Muscle of leg (tissue), 16 donors: ENCODE measurements around the gene CKS2. TPM values are rescaled to one million over a fixed set of nuclear protein-coding genes. Genes with fewer than 3 reads are reported as not detected.
A peak's percentile ranks its signal among the peaks of the same experiment; 100 is the strongest.
"Not testable (repeated sequence)": the region's sequence is repeated elsewhere in the genome, so short reads cannot be mapped to it uniquely, and the experiment has no call there.

ENCODE experiments used
- DNase-seq: peaks from one replicate; pipeline ENCODE4 v3.0.0; 2013
- H3K27ac ChIP-seq: one replicate; pipeline ENCODE4 v1.5.1; 2013; ENCODE audit warnings: mild to moderate bottlenecking, low read length, control low read depth
- H3K27me3 ChIP-seq: one replicate; pipeline ENCODE4 v1.6.1; 2013; ENCODE audit warnings: low read length; ENCODE audit not compliant: control insufficient read depth, insufficient read depth
- H3K36me3 ChIP-seq: one replicate; pipeline ENCODE4 v1.6.1; 2013; ENCODE audit warnings: low read length; ENCODE audit not compliant: control insufficient read depth, insufficient read depth
- H3K4me1 ChIP-seq: one replicate; pipeline ENCODE4 v1.6.1; 2013; ENCODE audit warnings: low read length; ENCODE audit not compliant: control insufficient read depth, insufficient read depth
- H3K4me3 ChIP-seq: one replicate; pipeline ENCODE4 v1.5.1; 2013; ENCODE audit warnings: low read length, control low read depth
- H3K9me3 ChIP-seq: replicated peaks from 2 replicates; pipeline ENCODE4 v1.6.1; 2013; ENCODE audit warnings: low read depth, low read length; ENCODE audit not compliant: control insufficient read depth
- WGBS: methylation state at CpG from one replicate; pipeline ENCODE4 v1.1.5; 2013; ENCODE audit warnings: missing lambda C conversion rate; ENCODE audit not compliant: insufficient coverage; 5-methylcytosine and 5-hydroxymethylcytosine counted together
- long read RNA-seq, 11 donors: transcript quantifications; one replicate each; lab custom pipeline, GENCODE V29; 2026
- polyA plus RNA-seq, 8 donors: library from polyadenylated mRNA; unstranded; fragments of 120-200 nt; gene quantifications; one replicate each; pipeline versions ENCODE4 v1.2.1 to v1.2.3, GENCODE V29; 2013; ENCODE audit warnings: inconsistent platforms in 1 of 8, low replicate concordance in 1 of 8; ENCODE audit not compliant: insufficient read length in 8 of 8, insufficient read depth in 1 of 8
- total RNA-seq: library from RNA; stranded (reverse); fragments of 120-200 nt; gene quantifications from one replicate; pipeline ENCODE4 v1.2.4, GENCODE V29; 2013

Gene CKS2
- total RNA-seq (35.9 TPM), polyA plus RNA-seq (10 to 100 TPM; 35.1 to 57.3 (median 45.9) TPM)
- long read RNA-seq, donor 1, transcript CKS2-201 (3 exons, 613 nt) = major isoform, 13 of 13 reads
- long read RNA-seq, donor 1, partial matches to known transcripts = 0 of 13 reads
- long read RNA-seq, donor 1, other reads (novel, unspliced or antisense) = 0 of 13 reads
- long read RNA-seq, donor 2, partial matches to known transcripts = 0 of 3 reads
- long read RNA-seq, donor 2, other reads (novel, unspliced or antisense) = 0 of 3 reads
- long read RNA-seq, donor 3, transcript CKS2-201 (3 exons, 613 nt) = major isoform, 16 of 16 reads
- long read RNA-seq, donor 3, partial matches to known transcripts = 0 of 16 reads
- long read RNA-seq, donor 3, other reads (novel, unspliced or antisense) = 0 of 16 reads
- long read RNA-seq, donor 4, transcript CKS2-201 (3 exons, 613 nt) = major isoform, 23 of 23 reads
- long read RNA-seq, donor 4, partial matches to known transcripts = 0 of 23 reads
- long read RNA-seq, donor 4, other reads (novel, unspliced or antisense) = 0 of 23 reads
- long read RNA-seq, donor 5, transcript CKS2-201 (3 exons, 613 nt) = major isoform, 71 of 71 reads
- long read RNA-seq, donor 5, partial matches to known transcripts = 0 of 71 reads
- long read RNA-seq, donor 5, other reads (novel, unspliced or antisense) = 0 of 71 reads
- long read RNA-seq, donor 6, transcript CKS2-201 (3 exons, 613 nt) = major isoform, 54 of 54 reads
- long read RNA-seq, donor 6, partial matches to known transcripts = 0 of 54 reads
- long read RNA-seq, donor 6, other reads (novel, unspliced or antisense) = 0 of 54 reads
- long read RNA-seq, donor 7, transcript CKS2-201 (3 exons, 613 nt) = major isoform, 40 of 46 reads
- long read RNA-seq, donor 7, partial matches to known transcripts = 6 of 46 reads
- long read RNA-seq, donor 7, other reads (novel, unspliced or antisense) = 0 of 46 reads
- long read RNA-seq, donor 8, transcript CKS2-201 (3 exons, 613 nt) = major isoform, 25 of 25 reads
- long read RNA-seq, donor 8, partial matches to known transcripts = 0 of 25 reads
- long read RNA-seq, donor 8, other reads (novel, unspliced or antisense) = 0 of 25 reads
- long read RNA-seq, donor 9, transcript CKS2-201 (3 exons, 613 nt) = major isoform, 22 of 22 reads
- long read RNA-seq, donor 9, partial matches to known transcripts = 0 of 22 reads
- long read RNA-seq, donor 9, other reads (novel, unspliced or antisense) = 0 of 22 reads
- long read RNA-seq, donor 10, transcript CKS2-201 (3 exons, 613 nt) = major isoform, 46 of 51 reads
- long read RNA-seq, donor 10, partial matches to known transcripts = 5 of 51 reads
- long read RNA-seq, donor 10, other reads (novel, unspliced or antisense) = 0 of 51 reads
- long read RNA-seq, donor 11, transcript CKS2-201 (3 exons, 613 nt) = major isoform, 23 of 23 reads
- long read RNA-seq, donor 11, partial matches to known transcripts = 0 of 23 reads
- long read RNA-seq, donor 11, other reads (novel, unspliced or antisense) = 0 of 23 reads

- peaks cover 11% of the 10 kb centered on the region for H3K4me1 ChIP-seq
- no peaks in the 10 kb centered on the region for H3K27me3 ChIP-seq
- no peaks in the 10 kb centered on the region for H3K9me3 ChIP-seq
- DNase-seq = peak; percentile 100
- H3K4me3 ChIP-seq = peak within 1 kb of the TSS; percentile 83
- peaks cover 13% of the 10 kb centered on the region for H3K36me3 ChIP-seq
- under 1% methylated on average over 79 of the region's 86 CpGs for WGBS
- H3K27ac ChIP-seq = peak within 1 kb of the TSS; percentile 99
Observed at GRCh38 chr9:89310475-89311345, at the start of gene CKS2. Gene CKS2 (plus strand): TSS chr9:89311195. CDS start chr9:89311293, 98 bp downstream.

- no peaks in the 10 kb centered on the region for H3K4me1 ChIP-seq
- no peak for DNase-seq
- H3K36me3 ChIP-seq = no peaks in the 10 kb centered on the region
- H3K9me3 ChIP-seq = peaks cover 14% of the 10 kb centered on the region
- H3K27me3 ChIP-seq = no peaks in the 10 kb centered on the region
- WGBS = no CpG with 5 or more reads among the region's 3 CpGs
- H3K4me3 ChIP-seq = no peak overlapping the region
- no peak overlapping the region for H3K27ac ChIP-seq
Observed at GRCh38 chr9:89273528-89274279, 37.3 kb upstream of the CKS2 start.

GRCh38 chr9:89274838-89275237 lies 36.2 kb upstream of the CKS2 start:
- H3K4me1 ChIP-seq = no peaks in the 10 kb centered on the region
- no peak overlapping the region for H3K4me3 ChIP-seq
- no CpG with 5 or more reads among the region's 5 CpGs for WGBS

GRCh38 chr9:89276040-89276439 lies 35.0 kb upstream of the CKS2 start:
- not testable (repeated sequence) for H3K27ac ChIP-seq, H3K4me1 ChIP-seq, DNase-seq, H3K27me3 ChIP-seq, H3K4me3 ChIP-seq, H3K36me3 ChIP-seq
- WGBS = 93% methylated on average over 2 of the region's 2 CpGs
- H3K9me3 ChIP-seq = peaks cover 14% of the 10 kb centered on the region

More at GRCh38 chr9:89274838-89275237, 36.2 kb upstream of the CKS2 start:
- Histone ChIP-seq H3K36me3 (no peaks in the 10 kb centered on the region), H3K9me3 (peaks cover 14% of the 10 kb centered on the region), H3K27ac (no peak overlapping the region), H3K27me3 (no peaks in the 10 kb centered on the region)
- no peak for DNase-seq

GRCh38 chr9:89277043-89277442 lies 34.0 kb upstream of the CKS2 start:
- WGBS = 100% methylated on average over 1 of the region's 2 CpGs
- Histone ChIP-seq H3K27ac (no peak overlapping the region), H3K36me3 (no peaks in the 10 kb centered on the region), H3K4me1 (peaks cover 4% of the 10 kb centered on the region), H3K9me3 (peaks cover 14% of the 10 kb centered on the region), H3K4me3 (no peak overlapping the region), H3K27me3 (no peaks in the 10 kb centered on the region)
- no peak for DNase-seq

GRCh38 chr9:89277454-89277853 lies 33.5 kb upstream of the CKS2 start:
- Histone ChIP-seq H3K4me1 (peaks cover 4% of the 10 kb centered on the region), H3K4me3 (no peak overlapping the region), H3K27me3 (no peaks in the 10 kb centered on the region), H3K27ac (no peak overlapping the region), H3K9me3 (peaks cover 14% of the 10 kb centered on the region), H3K36me3 (no peaks in the 10 kb centered on the region)
- DNase-seq = no peak

GRCh38 chr9:89278551-89278950 lies 32.4 kb upstream of the CKS2 start:
- WGBS = no CpG with 5 or more reads among the region's 2 CpGs
- H3K27ac ChIP-seq = no peak overlapping the region
- H3K9me3 ChIP-seq = peaks cover 10% of the 10 kb centered on the region
- H3K27me3 ChIP-seq = no peaks in the 10 kb centered on the region
- H3K4me1 ChIP-seq = peaks cover 4% of the 10 kb centered on the region
- no peaks in the 10 kb centered on the region for H3K36me3 ChIP-seq
- H3K4me3 ChIP-seq = no peak overlapping the region
- DNase-seq = no peak

GRCh38 chr9:89278997-89279739 lies 31.8 kb upstream of the CKS2 start:
- peaks cover 4% of the 10 kb centered on the region for H3K4me1 ChIP-seq
- no peaks in the 10 kb centered on the region for H3K36me3 ChIP-seq
- H3K27ac ChIP-seq = no peak overlapping the region
- H3K27me3 ChIP-seq = no peaks in the 10 kb centered on the region
- no peak overlapping the region for H3K4me3 ChIP-seq
- peaks cover 6% of the 10 kb centered on the region for H3K9me3 ChIP-seq
- 45% methylated on average over 2 of the region's 5 CpGs for WGBS
- peak; percentile 75 for DNase-seq
